SK-N-SH (cell line): ENCODE measurements around the gene ARMH4.

Source experiments
- JUND ChIP-seq: IDR thresholded peaks from 2 replicates; pipeline ENCODE4 v1.4.0; 2012
- TF ChIP-seq, protein P1 (sequence below): fragments of 200-600 bp; sonication (generic); IDR thresholded peaks from 2 replicates; pipeline ENCODE4 v1.6.1; 2017; ENCODE audit warnings: antibody characterized with exemption, mild to moderate bottlenecking, moderate library complexity
- TF ChIP-seq, protein P2 (sequence below): IDR thresholded peaks from 2 replicates; pipeline ENCODE4 v1.6.1; 2012; ENCODE audit warnings: mild to moderate bottlenecking, low read depth, low read length, moderate library complexity

DNA sequence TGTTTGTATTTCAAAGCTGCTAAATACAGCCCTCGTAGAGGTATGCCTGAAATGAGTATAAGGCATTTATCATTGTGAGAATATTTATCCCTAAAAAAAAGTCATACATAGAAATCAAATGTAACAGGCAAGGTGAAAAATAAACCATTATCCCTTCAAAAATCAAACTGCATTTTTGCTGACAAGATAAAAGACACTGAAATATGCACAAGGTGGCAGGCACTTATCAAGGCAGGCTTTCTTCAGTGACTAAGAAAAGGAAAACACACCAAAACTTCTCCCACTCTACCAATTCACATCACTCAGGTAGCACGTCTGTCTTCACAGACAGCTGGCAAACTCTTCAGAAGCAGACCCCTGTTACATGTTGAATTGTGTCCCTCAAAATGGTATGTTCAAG, 23.6 kb downstream of the ARMH4 start:
- TF ChIP-seq, protein P1, sequence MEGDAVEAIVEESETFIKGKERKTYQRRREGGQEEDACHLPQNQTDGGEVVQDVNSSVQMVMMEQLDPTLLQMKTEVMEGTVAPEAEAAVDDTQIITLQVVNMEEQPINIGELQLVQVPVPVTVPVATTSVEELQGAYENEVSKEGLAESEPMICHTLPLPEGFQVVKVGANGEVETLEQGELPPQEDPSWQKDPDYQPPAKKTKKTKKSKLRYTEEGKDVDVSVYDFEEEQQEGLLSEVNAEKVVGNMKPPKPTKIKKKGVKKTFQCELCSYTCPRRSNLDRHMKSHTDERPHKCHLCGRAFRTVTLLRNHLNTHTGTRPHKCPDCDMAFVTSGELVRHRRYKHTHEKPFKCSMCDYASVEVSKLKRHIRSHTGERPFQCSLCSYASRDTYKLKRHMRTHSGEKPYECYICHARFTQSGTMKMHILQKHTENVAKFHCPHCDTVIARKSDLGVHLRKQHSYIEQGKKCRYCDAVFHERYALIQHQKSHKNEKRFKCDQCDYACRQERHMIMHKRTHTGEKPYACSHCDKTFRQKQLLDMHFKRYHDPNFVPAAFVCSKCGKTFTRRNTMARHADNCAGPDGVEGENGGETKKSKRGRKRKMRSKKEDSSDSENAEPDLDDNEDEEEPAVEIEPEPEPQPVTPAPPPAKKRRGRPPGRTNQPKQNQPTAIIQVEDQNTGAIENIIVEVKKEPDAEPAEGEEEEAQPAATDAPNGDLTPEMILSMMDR: no peak
- TF ChIP-seq JUND: no peak
- TF ChIP-seq, protein P2, sequence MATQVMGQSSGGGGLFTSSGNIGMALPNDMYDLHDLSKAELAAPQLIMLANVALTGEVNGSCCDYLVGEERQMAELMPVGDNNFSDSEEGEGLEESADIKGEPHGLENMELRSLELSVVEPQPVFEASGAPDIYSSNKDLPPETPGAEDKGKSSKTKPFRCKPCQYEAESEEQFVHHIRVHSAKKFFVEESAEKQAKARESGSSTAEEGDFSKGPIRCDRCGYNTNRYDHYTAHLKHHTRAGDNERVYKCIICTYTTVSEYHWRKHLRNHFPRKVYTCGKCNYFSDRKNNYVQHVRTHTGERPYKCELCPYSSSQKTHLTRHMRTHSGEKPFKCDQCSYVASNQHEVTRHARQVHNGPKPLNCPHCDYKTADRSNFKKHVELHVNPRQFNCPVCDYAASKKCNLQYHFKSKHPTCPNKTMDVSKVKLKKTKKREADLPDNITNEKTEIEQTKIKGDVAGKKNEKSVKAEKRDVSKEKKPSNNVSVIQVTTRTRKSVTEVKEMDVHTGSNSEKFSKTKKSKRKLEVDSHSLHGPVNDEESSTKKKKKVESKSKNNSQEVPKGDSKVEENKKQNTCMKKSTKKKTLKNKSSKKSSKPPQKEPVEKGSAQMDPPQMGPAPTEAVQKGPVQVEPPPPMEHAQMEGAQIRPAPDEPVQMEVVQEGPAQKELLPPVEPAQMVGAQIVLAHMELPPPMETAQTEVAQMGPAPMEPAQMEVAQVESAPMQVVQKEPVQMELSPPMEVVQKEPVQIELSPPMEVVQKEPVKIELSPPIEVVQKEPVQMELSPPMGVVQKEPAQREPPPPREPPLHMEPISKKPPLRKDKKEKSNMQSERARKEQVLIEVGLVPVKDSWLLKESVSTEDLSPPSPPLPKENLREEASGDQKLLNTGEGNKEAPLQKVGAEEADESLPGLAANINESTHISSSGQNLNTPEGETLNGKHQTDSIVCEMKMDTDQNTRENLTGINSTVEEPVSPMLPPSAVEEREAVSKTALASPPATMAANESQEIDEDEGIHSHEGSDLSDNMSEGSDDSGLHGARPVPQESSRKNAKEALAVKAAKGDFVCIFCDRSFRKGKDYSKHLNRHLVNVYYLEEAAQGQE: no peak
